Keratinocyte (primary cell): Measurements from ENCODE around the gene TPM3.

Source experiments
- EZH2 ChIP-seq: IDR thresholded peaks from one replicate; pipeline ENCODE4 v1.6.1; 2012; ENCODE audit warnings: inconsistent platforms, mild to moderate bottlenecking, low read length, moderate library complexity
- TF ChIP-seq, protein P1 (sequence below), 3 experiments: IDR thresholded peaks in 1 of 3; conservative IDR thresholded peaks in 1 of 3; optimal IDR thresholded peaks in 1 of 3; 2 replicates in 2 of 3; 3 replicates in 1 of 3; pipeline versions ENCODE3 to v1.5.1; 2011; ENCODE audit warnings: low read length in 3 of 3, mild to moderate bottlenecking in 3 of 3, moderate library complexity in 2 of 3, control low read depth in 1 of 3, inconsistent platforms in 1 of 3; ENCODE audit not compliant: insufficient read depth in 2 of 3; ENCODE audit errors: extremely low read depth in 1 of 3

DNA sequence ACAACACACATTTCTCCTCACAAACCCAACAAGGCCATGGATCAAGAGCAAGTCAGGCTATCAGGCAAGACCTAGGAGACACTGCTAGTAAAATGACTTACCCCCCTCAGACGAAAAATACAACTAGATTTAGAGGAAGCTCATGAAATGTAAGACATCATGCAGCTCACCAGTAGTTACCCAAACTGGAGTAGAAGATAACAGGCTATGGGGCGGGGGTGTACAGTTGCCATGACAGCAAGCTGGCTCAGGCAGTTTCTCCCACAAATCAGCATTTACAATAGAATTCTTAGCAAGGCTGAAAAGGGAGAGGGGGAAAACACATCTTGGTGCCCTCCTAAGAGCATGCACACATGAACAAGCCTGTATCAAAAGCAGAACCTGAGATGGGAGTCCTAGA lies 13.9 kb downstream of the TPM3 start:
- TF ChIP-seq, protein P1, sequence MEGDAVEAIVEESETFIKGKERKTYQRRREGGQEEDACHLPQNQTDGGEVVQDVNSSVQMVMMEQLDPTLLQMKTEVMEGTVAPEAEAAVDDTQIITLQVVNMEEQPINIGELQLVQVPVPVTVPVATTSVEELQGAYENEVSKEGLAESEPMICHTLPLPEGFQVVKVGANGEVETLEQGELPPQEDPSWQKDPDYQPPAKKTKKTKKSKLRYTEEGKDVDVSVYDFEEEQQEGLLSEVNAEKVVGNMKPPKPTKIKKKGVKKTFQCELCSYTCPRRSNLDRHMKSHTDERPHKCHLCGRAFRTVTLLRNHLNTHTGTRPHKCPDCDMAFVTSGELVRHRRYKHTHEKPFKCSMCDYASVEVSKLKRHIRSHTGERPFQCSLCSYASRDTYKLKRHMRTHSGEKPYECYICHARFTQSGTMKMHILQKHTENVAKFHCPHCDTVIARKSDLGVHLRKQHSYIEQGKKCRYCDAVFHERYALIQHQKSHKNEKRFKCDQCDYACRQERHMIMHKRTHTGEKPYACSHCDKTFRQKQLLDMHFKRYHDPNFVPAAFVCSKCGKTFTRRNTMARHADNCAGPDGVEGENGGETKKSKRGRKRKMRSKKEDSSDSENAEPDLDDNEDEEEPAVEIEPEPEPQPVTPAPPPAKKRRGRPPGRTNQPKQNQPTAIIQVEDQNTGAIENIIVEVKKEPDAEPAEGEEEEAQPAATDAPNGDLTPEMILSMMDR (optimal IDR thresholded peaks at IDR 0.05 in 1 of 3, IDR thresholded peaks at IDR 0.05 in 1 of 3, conservative IDR thresholded peaks at IDR 0.05 in 1 of 3; ENCODE audit: extremely low read depth in 1 of 3, insufficient read depth in 2 of 3, low read length in 3 of 3): no peak
- no peak for TF ChIP-seq EZH2
